B cell (primary cell): Measurements from ENCODE around the gene TMEM130.

ENCODE experiments used
- EZH2 ChIP-seq: IDR thresholded peaks from 2 replicates; pipeline ENCODE4 v1.6.1; 2012; ENCODE audit warnings: borderline replicate concordance, low read depth, mild to moderate bottlenecking, moderate library complexity, low read length; ENCODE audit not compliant: insufficient read depth, poor library complexity, severe bottlenecking
- TF ChIP-seq, protein P1 (sequence below): fragments of 200-600 bp; IDR thresholded peaks from one replicate; pipeline ENCODE4 v1.8.0; 2022; ENCODE audit warnings: antibody characterized with exemption, mild to moderate bottlenecking

DNA sequence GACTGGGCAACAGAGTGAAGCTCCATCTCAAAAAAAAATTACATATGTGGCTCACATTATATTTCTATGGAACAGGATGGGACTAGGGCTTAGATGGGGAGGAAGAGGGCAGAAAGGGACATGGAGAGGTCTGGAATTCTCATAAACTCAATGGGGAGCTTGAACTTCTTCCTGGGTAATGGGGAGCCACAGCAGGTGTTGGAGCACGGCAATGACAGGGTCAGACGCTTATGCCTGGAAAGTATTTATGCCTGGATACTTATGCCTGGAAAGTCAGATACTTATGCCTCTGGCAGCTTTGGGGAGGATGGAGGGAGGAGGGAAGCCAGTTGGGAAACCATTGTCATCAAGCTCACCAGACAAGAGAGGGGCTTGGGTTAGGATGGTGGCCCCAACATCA, 36.8 kb downstream of the TMEM130 start:
- TF ChIP-seq, protein P1, sequence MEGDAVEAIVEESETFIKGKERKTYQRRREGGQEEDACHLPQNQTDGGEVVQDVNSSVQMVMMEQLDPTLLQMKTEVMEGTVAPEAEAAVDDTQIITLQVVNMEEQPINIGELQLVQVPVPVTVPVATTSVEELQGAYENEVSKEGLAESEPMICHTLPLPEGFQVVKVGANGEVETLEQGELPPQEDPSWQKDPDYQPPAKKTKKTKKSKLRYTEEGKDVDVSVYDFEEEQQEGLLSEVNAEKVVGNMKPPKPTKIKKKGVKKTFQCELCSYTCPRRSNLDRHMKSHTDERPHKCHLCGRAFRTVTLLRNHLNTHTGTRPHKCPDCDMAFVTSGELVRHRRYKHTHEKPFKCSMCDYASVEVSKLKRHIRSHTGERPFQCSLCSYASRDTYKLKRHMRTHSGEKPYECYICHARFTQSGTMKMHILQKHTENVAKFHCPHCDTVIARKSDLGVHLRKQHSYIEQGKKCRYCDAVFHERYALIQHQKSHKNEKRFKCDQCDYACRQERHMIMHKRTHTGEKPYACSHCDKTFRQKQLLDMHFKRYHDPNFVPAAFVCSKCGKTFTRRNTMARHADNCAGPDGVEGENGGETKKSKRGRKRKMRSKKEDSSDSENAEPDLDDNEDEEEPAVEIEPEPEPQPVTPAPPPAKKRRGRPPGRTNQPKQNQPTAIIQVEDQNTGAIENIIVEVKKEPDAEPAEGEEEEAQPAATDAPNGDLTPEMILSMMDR: no peak
- no peak for TF ChIP-seq EZH2
